Subcutaneous adipose tissue (tissue), 4 donors: ENCODE measurements around the gene XRCC5. TPM values are rescaled to one million over a fixed set of nuclear protein-coding genes. Genes with fewer than 3 reads are reported as not detected.

Source experiments
- CTCF ChIP-seq: fragments of 450-650 bp; IDR thresholded peaks from one replicate; pipeline ENCODE4 v1.5.1; 2016; ENCODE audit warnings: low read depth, mild to moderate bottlenecking, control low read depth, antibody characterized with exemption, moderate library complexity
- total RNA-seq, 4 donors: library from RNA; depleted of rRNA; stranded (reverse); fragments of >200 nt; gene quantifications; one replicate each; pipeline ENCODE4 v1.1.0, GENCODE V29; 2016

XRCC5 gene
- total RNA-seq, 4 donors from 2014 or later, result 113 to 171 (median 132) TPM

GRCh38 chr2:216202626-216203250 lies 93.6 kb downstream of the XRCC5 start:
- TF ChIP-seq CTCF, result no peak

- TF ChIP-seq CTCF, result no peak
Observed at GRCh38 chr2:216205486-216205885, 96.3 kb downstream of the XRCC5 start.

GRCh38 chr2:216206041-216206703 lies 97.0 kb downstream of the XRCC5 start:
- no peak for TF ChIP-seq CTCF

GRCh38 chr2:216206821-216207220 lies 97.7 kb downstream of the XRCC5 start:
- TF ChIP-seq CTCF, result no peak

- no peak for TF ChIP-seq CTCF
Observed at GRCh38 chr2:216210701-216211540, 101.8 kb downstream of the XRCC5 start.

- TF ChIP-seq CTCF, result no peak
Observed at GRCh38 chr2:216211614-216212145, 102.5 kb downstream of the XRCC5 start.

- TF ChIP-seq CTCF, result no peak
Observed at GRCh38 chr2:216214768-216215167, 105.6 kb downstream of the XRCC5 start.
